Activated CD8-positive, alpha-beta T cell treated with anti-CD3 and anti-CD28 coated beads for 36 hours (primary cell): Measurements from ENCODE around the gene IL13RA1. TPM values are rescaled to one million over a fixed set of nuclear protein-coding genes. Genes with fewer than 3 reads are reported as not detected.

Experiments
- ATAC-seq: fragments of 200-7000 bp; cut with Tn5 transposase; one replicate; pipeline ENCODE4 v1.10.0; 2021; ENCODE audit warnings: mild to moderate bottlenecking, moderate library complexity
- CTCF ChIA-PET: fragments of 350-600 bp; sonication (Branson Sonifier 250); formaldehyde crosslinking; loops from one replicate; lab custom pipeline; 2021; ENCODE audit warnings: antibody characterized with exemption; lab: Charles Lee
- POLR2A ChIA-PET: fragments of 350-600 bp; sonication (Branson Sonifier 250); formaldehyde crosslinking; loops from one replicate; lab custom pipeline; 2021; ENCODE audit warnings: antibody characterized with exemption; lab: Charles Lee
- DNase-seq: peaks from one replicate; pipeline ENCODE4 v3.0.0-alpha.2; 2020
- H3K27ac Mint-ChIP-seq: one replicate; pipeline ENCODE4 v1.8.0; 2021; ENCODE audit warnings: mild to moderate bottlenecking, mixed read lengths
- H3K27me3 Mint-ChIP-seq: one replicate; pipeline ENCODE4 v1.8.0; 2021; ENCODE audit warnings: mixed read lengths
- H3K36me3 Mint-ChIP-seq: one replicate; pipeline ENCODE4 v1.8.0; 2021; ENCODE audit warnings: low read depth, mixed read lengths
- H3K4me1 Mint-ChIP-seq: one replicate; pipeline ENCODE4 v1.8.0; 2021; ENCODE audit warnings: low read depth, mixed read lengths
- H3K4me3 Mint-ChIP-seq: one replicate; pipeline ENCODE4 v1.8.0; 2021; ENCODE audit warnings: mild to moderate bottlenecking, moderate library complexity, mixed read lengths
- H3K9me3 Mint-ChIP-seq: one replicate; pipeline ENCODE4 v1.8.0; 2021; ENCODE audit warnings: mixed read lengths
- intact Hi-C: fragments of 100-400 bp; cut with micrococcal nuclease; formaldehyde crosslinking; loops from one replicate; pipeline ENCODE4 v1.10.0; 2022
- total RNA-seq, 2 experiments: library from RNA; stranded (reverse); gene quantifications; one replicate each; pipeline ENCODE4 v1.2.3, GENCODE V29; 2021
- TF ChIP-seq, protein P1 (sequence below): fragments of 200-600 bp; IDR thresholded peaks from one replicate; pipeline ENCODE4 v1.8.0; 2022; ENCODE audit warnings: antibody characterized with exemption, mild to moderate bottlenecking

The IL13RA1 gene
- total RNA-seq, 2 experiments from 2014 or later, result 0.18 TPM; not detected in 1

DNA sequence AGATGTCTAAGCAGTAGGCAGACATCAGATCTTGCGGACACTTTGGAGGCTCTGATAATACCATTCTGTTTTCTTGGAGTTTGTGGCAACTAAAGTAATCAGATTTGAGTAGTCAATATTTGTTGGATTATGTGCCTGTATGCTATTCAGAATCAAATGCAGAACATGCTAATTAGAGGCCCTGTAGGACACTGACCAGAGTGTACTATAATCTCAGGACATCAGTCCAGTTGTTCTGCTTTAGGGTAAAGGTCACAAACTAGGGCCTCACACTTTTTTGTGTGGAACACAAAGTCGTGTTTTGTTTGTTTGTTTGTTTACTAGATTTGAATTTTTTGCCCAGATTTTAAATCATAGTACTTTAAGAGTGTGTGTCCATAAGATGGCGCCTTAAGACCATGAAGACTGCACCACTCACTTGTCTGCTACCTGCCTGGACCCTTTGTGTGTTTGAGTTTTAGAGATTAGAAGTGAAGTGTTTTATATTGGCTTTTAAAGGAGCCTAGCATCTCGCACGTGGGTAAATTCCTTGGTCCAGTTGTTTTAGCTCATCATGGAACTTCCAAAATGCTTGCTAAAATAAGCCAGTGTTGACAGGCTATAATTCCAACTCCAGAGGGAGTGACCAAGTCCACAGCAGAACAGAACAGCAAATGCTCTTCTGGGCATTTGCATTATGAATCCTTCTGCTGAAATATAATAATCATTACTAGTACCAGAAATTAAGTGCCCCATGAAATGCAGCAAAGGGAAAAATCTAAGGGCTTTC lies 34.7 kb downstream of the IL13RA1 start:
- intact Hi-C loops, result loop anchor here (5.0 kb wide), 1 partner anchor 50 kb away; no protein-coding TSS in a partner anchor
- Mint-ChIP-seq H3K9me3 (no peaks in the 10 kb centered on the region), H3K27me3 (no peaks in the 10 kb centered on the region), H3K36me3 (no peaks in the 10 kb centered on the region), H3K27ac (no peak overlapping the region), H3K4me1 (no peaks in the 10 kb centered on the region), H3K4me3 (no peak overlapping the region)
- ChIA-PET POLR2A (no interaction called here), CTCF (interaction anchor here (1.4 kb wide), 1 partner anchor 50 kb away, joined by 4 read pairs; no protein-coding TSS in a partner anchor)
- DNase-seq, result peak; percentile 2
- ATAC-seq, result no peak
- TF ChIP-seq, protein P1, sequence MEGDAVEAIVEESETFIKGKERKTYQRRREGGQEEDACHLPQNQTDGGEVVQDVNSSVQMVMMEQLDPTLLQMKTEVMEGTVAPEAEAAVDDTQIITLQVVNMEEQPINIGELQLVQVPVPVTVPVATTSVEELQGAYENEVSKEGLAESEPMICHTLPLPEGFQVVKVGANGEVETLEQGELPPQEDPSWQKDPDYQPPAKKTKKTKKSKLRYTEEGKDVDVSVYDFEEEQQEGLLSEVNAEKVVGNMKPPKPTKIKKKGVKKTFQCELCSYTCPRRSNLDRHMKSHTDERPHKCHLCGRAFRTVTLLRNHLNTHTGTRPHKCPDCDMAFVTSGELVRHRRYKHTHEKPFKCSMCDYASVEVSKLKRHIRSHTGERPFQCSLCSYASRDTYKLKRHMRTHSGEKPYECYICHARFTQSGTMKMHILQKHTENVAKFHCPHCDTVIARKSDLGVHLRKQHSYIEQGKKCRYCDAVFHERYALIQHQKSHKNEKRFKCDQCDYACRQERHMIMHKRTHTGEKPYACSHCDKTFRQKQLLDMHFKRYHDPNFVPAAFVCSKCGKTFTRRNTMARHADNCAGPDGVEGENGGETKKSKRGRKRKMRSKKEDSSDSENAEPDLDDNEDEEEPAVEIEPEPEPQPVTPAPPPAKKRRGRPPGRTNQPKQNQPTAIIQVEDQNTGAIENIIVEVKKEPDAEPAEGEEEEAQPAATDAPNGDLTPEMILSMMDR, result no peak

DNA sequence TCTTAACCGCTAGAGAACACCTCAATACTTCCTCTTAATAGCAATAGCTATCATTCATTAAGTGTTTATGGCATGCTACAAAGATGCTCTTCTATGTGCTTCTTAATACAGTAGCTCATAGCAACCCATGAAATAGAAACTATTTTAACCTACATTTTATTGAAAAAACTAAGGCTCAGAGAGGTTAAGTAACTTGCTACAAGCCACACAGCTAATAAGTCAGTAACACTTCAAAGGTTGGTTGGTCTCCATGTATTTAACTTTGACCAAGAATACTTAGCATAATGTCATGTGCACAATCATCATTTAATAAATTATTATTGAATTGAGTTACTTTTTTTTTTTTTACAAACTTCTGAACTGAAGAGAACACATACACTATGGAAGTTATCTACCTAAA lies 36.1 kb downstream of the IL13RA1 start:
- TF ChIP-seq, protein P1, result no peak
- Mint-ChIP-seq H3K4me3 (no peak overlapping the region), H3K27ac (no peak overlapping the region), H3K27me3 (no peaks in the 10 kb centered on the region), H3K4me1 (no peaks in the 10 kb centered on the region), H3K36me3 (no peaks in the 10 kb centered on the region), H3K9me3 (no peaks in the 10 kb centered on the region)
- ATAC-seq, result no peak
- intact Hi-C loops, result loop anchor here (5.0 kb wide), 1 partner anchor 49 kb away; no protein-coding TSS in a partner anchor
- POLR2A ChIA-PET, result no interaction called here
- CTCF ChIA-PET, result interaction anchor here (1.4 kb wide), 1 partner anchor 48 kb away, joined by 4 read pairs; no protein-coding TSS in a partner anchor
- DNase-seq, result no peak

DNA sequence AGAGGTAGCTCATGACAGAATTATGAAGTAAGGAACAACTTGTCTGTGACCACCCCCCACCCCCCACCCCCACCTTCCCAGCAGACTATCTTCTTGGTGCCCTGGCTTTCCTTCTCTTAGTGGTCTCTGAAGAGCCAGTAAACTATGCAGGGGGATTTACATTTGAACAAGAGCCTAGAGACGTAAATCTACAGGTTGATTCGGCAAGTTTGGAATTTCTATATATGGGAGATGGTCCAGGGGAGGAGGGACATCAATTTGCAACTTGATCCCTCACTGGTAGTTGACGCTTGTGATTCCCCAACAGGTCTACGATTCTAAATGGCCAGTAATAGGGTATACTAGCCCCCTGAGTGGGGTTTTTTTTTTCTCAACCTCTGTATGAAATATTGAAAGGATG lies 36.7 kb downstream of the IL13RA1 start:
- POLR2A ChIA-PET, result no interaction called here
- intact Hi-C loops, result loop anchor here (5.0 kb wide), 1 partner anchor 48 kb away; no protein-coding TSS in a partner anchor
- no peaks in the 10 kb centered on the region for H3K9me3 Mint-ChIP-seq
- TF ChIP-seq, protein P1, result no peak
- no peak for DNase-seq
- ATAC-seq, result no peak
- CTCF ChIA-PET, result no interaction called here
- no peaks in the 10 kb centered on the region for H3K36me3 Mint-ChIP-seq
- no peaks in the 10 kb centered on the region for H3K27me3 Mint-ChIP-seq
- no peak overlapping the region for H3K27ac Mint-ChIP-seq
- H3K4me3 Mint-ChIP-seq, result no peak overlapping the region
- no peaks in the 10 kb centered on the region for H3K4me1 Mint-ChIP-seq

DNA sequence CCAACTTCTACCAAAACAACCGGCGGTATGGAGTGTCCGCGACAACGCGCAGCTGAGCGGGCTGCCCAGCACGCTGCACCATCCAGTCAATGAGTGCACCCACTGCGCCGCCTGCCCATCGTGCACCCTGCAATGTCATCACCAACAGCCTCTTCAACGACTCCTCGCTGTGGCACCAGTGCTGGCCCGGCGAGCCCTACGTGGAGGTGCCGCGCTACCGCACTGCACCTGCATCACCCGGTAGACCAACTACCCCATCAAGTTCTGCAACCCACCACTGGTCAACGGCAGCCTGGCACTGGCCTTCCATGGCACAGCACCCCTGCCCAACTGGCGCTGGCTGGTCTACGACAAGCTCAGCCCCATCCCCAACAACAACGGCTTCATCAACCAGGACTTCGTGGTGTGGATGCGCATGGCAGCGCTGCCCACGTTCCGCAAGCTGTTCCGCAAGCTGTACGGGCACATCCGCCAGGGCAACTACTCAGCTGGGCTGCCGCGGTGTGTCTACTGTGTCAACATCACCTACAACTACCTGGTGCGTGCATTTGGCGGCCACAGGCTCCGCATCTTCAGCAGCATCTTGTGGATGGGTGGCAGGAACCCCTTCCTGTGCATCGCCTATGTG lies 42.8 kb downstream of the IL13RA1 start:
- no peak for ATAC-seq
- H3K27ac Mint-ChIP-seq, result no peak overlapping the region

More for the DNA sequence above, 42.8 kb downstream of the IL13RA1 start:
- H3K4me3 Mint-ChIP-seq, result no peak overlapping the region
- CTCF ChIA-PET, result interaction anchor here (1.2 kb wide), 1 partner anchor 69 kb away, joined by 3 read pairs; no protein-coding TSS in a partner anchor
- TF ChIP-seq, protein P1, result no peak
- H3K36me3 Mint-ChIP-seq, result no peaks in the 10 kb centered on the region
- POLR2A ChIA-PET, result no interaction called here
- no peaks in the 10 kb centered on the region for H3K9me3 Mint-ChIP-seq
- no peaks in the 10 kb centered on the region for H3K4me1 Mint-ChIP-seq
- DNase-seq, result no peak
- intact Hi-C loops, result no loop called here
- H3K27me3 Mint-ChIP-seq, result peaks cover 1% of the 10 kb centered on the region
